Neural cell (in vitro differentiated cells): ENCODE data around the gene CARD18. TPM values are rescaled to one million over a fixed set of nuclear protein-coding genes. Genes with fewer than 3 reads are reported as not detected.
"Not testable (repeated sequence)": the region's sequence is repeated elsewhere in the genome, so short reads cannot be mapped to it uniquely, and the experiment has no call there.

Experiments used
- H2AFZ ChIP-seq: fragments of 200-600, 300-800 bp; sonication (generic), shearing (Covaris generic); 2 replicates; pipeline ENCODE4 v1.6.0; 2014; ENCODE audit warnings: low read depth, mild to moderate bottlenecking, antibody characterized with exemption, low read length, moderate library complexity
- H3F3A ChIP-seq: fragments of 200-600 bp; shearing (Covaris generic); 2 replicates; pipeline ENCODE4 v1.6.1; 2016; ENCODE audit warnings: mild to moderate bottlenecking, moderate library complexity, mixed read lengths, antibody characterized with exemption, low read length; ENCODE audit not compliant: insufficient read depth, poor library complexity, severe bottlenecking
- H3K27ac ChIP-seq: fragments of 200-600, 300-800 bp; sonication (generic), shearing (Covaris generic); 2 replicates; pipeline ENCODE4 v1.5.1; 2014; ENCODE audit warnings: mild to moderate bottlenecking, low read length, moderate library complexity
- H3K27me3 ChIP-seq: fragments of 300-800, 200-600 bp; sonication (generic), shearing (Covaris generic); 2 replicates; pipeline ENCODE4 v1.6.0; 2014; ENCODE audit warnings: mild to moderate bottlenecking, low read depth, low read length, moderate library complexity; ENCODE audit not compliant: insufficient read depth
- H3K36me3 ChIP-seq: fragments of 300-800, 200-600 bp; sonication (generic), shearing (Covaris generic); 2 replicates; pipeline ENCODE4 v1.5.1; 2014; ENCODE audit warnings: mild to moderate bottlenecking, antibody characterized with exemption, low read length, moderate library complexity; ENCODE audit not compliant: insufficient read depth
- H3K4me2 ChIP-seq: fragments of 300-800, 200-600 bp; sonication (generic), shearing (Covaris generic); 2 replicates; pipeline ENCODE4 v1.6.0; 2014; ENCODE audit warnings: mild to moderate bottlenecking, low read length
- H3K4me3 ChIP-seq: fragments of 300-800, 200-600 bp; sonication (generic), shearing (Covaris generic); 2 replicates; pipeline ENCODE4 v1.5.1; 2014; ENCODE audit warnings: mild to moderate bottlenecking, low read length, moderate library complexity
- H3K79me2 ChIP-seq: fragments of 200-600 bp; shearing (Covaris generic); replicated peaks from 2 replicates; pipeline ENCODE4 v1.6.0; 2014; ENCODE audit warnings: mild to moderate bottlenecking, low read length, moderate library complexity; ENCODE audit not compliant: insufficient read depth
- H3K9ac ChIP-seq: fragments of 300-800, 200-600 bp; sonication (generic), shearing (Covaris generic); 2 replicates; pipeline ENCODE4 v1.6.1; 2016; ENCODE audit warnings: mild to moderate bottlenecking, low read length, mixed read lengths
- H3K9me2 ChIP-seq: fragments of 200-600 bp; shearing (Covaris generic); 2 replicates; pipeline ENCODE4 v1.6.1; 2016; ENCODE audit warnings: mild to moderate bottlenecking, low read length, mixed read lengths; ENCODE audit not compliant: insufficient read depth
- H3K9me3 ChIP-seq: fragments of 200-600, 300-800 bp; sonication (generic), shearing (Covaris generic); 2 replicates; pipeline ENCODE4 v1.6.1; 2016; ENCODE audit warnings: mild to moderate bottlenecking, mixed run types, low read length, moderate library complexity, mixed read lengths
- H4K20me1 ChIP-seq: fragments of 200-600 bp; shearing (Covaris generic); 2 replicates; pipeline ENCODE4 v1.6.1; 2016; ENCODE audit warnings: mild to moderate bottlenecking, mixed run types; ENCODE audit not compliant: insufficient read depth
- CTCF ChIP-seq: fragments of 450-650 bp; IDR thresholded peaks from 2 replicates; pipeline ENCODE4 v1.5.1; 2014; ENCODE audit warnings: antibody characterized with exemption, mild to moderate bottlenecking, moderate library complexity; ENCODE audit not compliant: poor library complexity, severe bottlenecking
- EP300 ChIP-seq: fragments of 450-650 bp; conservative IDR thresholded peaks from 2 replicates; pipeline ENCODE4 v1.6.1; 2014; ENCODE audit warnings: antibody characterized with exemption, mild to moderate bottlenecking, moderate library complexity; ENCODE audit not compliant: poor library complexity, severe bottlenecking
- EZH2 ChIP-seq: fragments of 200-600, 300-800 bp; shearing (Covaris generic), sonication (generic); IDR thresholded peaks from 2 replicates; pipeline ENCODE4 v1.6.1; 2014; ENCODE audit warnings: antibody characterized with exemption, low read length, borderline replicate concordance, mild to moderate bottlenecking; ENCODE audit not compliant: insufficient read depth, poor library complexity, severe bottlenecking
- MXI1 ChIP-seq: fragments of 450-650 bp; conservative IDR thresholded peaks from 2 replicates; pipeline ENCODE4 v1.6.1; 2014; ENCODE audit warnings: antibody characterized with exemption, mild to moderate bottlenecking; ENCODE audit not compliant: poor library complexity, severe bottlenecking
- POLR2AphosphoS5 ChIP-seq: IDR thresholded peaks from 2 replicates; pipeline ENCODE4 v1.6.1; 2012
- RAD21 ChIP-seq: fragments of 450-650 bp; conservative IDR thresholded peaks from 2 replicates; pipeline ENCODE4 v1.6.1; 2014; ENCODE audit warnings: antibody characterized with exemption, mild to moderate bottlenecking, moderate library complexity
- REST ChIP-seq: IDR thresholded peaks from 2 replicates; pipeline ENCODE4 v1.6.1; 2012; ENCODE audit warnings: borderline replicate concordance
- SMC3 ChIP-seq: fragments of 450-650 bp; conservative IDR thresholded peaks from 2 replicates; pipeline ENCODE4 v1.6.1; 2014; ENCODE audit warnings: antibody characterized with exemption, mild to moderate bottlenecking, moderate library complexity; ENCODE audit not compliant: poor library complexity
- TAF1 ChIP-seq: IDR thresholded peaks from 2 replicates; pipeline ENCODE4 v1.6.1; 2012; ENCODE audit warnings: low read depth
- polyA plus RNA-seq: library from polyadenylated mRNA; depleted of rRNA; stranded (reverse); fragments of >200 nt; gene quantifications from 2 replicates; pipeline ENCODE4 v1.2.3, GENCODE V29; 2014

CARD18 gene
- polyA plus RNA-seq, 1 donor from 2014 or later: not detected

- no peaks in the 10 kb centered on the region for H4K20me1 ChIP-seq
- H3K9me3 ChIP-seq: no peaks in the 10 kb centered on the region
- no peak overlapping the region for H3K4me2 ChIP-seq
- H3K4me3 ChIP-seq: no peak overlapping the region
- no peak overlapping the region for H2AFZ ChIP-seq
- H3K36me3 ChIP-seq: no peaks in the 10 kb centered on the region
- H3K79me2 ChIP-seq: no peaks in the 10 kb centered on the region
- no peak overlapping the region for H3K27ac ChIP-seq
- no peaks in the 10 kb centered on the region for H3F3A ChIP-seq
- H3K27me3 ChIP-seq: no peaks in the 10 kb centered on the region
- H3K9me2 ChIP-seq: no peaks in the 10 kb centered on the region
- no peak overlapping the region for H3K9ac ChIP-seq
- no peak for TF ChIP-seq EP300
- TF ChIP-seq SMC3: no peak
- TF ChIP-seq TAF1: no peak
- no peak for TF ChIP-seq RAD21
- no peak for TF ChIP-seq REST
- no peak for TF ChIP-seq POLR2AphosphoS5
- TF ChIP-seq MXI1: no peak
- no peak for TF ChIP-seq EZH2
- TF ChIP-seq CTCF: no peak
Observed at GRCh38 chr11:105100981-105101630, 38.5 kb downstream of the CARD18 start.

GRCh38 chr11:105100206-105100605, 39.4 kb downstream of the CARD18 start:
- Histone ChIP-seq H3K9me2 (no peaks in the 10 kb centered on the region), H3K4me3 (no peak overlapping the region), H3K27me3 (no peaks in the 10 kb centered on the region), H3F3A (no peaks in the 10 kb centered on the region), H2AFZ (no peak overlapping the region), H3K27ac (no peak overlapping the region), H3K9ac (no peak overlapping the region), H3K9me3 (no peaks in the 10 kb centered on the region), H3K4me2 (no peak overlapping the region), H3K36me3 (no peaks in the 10 kb centered on the region), H3K79me2 (no peaks in the 10 kb centered on the region), H4K20me1 (no peaks in the 10 kb centered on the region)
- no peak for TF ChIP-seq MXI1
- TF ChIP-seq EP300: no peak
- TF ChIP-seq EZH2: no peak
- TF ChIP-seq SMC3: no peak
- no peak for TF ChIP-seq CTCF
- no peak for TF ChIP-seq RAD21
- TF ChIP-seq POLR2AphosphoS5: no peak
- no peak for TF ChIP-seq TAF1
- no peak for TF ChIP-seq REST

GRCh38 chr11:105099594-105099993, 40.0 kb downstream of the CARD18 start:
- H3K9ac ChIP-seq, H4K20me1 ChIP-seq, H3K36me3 ChIP-seq, H3K4me3 ChIP-seq, H3K9me3 ChIP-seq, H3K27ac ChIP-seq, H3F3A ChIP-seq, H2AFZ ChIP-seq, H3K9me2 ChIP-seq, H3K4me2 ChIP-seq, H3K27me3 ChIP-seq, H3K79me2 ChIP-seq: not testable (repeated sequence)
